ENCODE results near the gene FAM110C.

GRCh38 chr2:36318-36717 lies 10.0 kb downstream of the FAM110C start:
- TF ChIP-seq, protein P1, sequence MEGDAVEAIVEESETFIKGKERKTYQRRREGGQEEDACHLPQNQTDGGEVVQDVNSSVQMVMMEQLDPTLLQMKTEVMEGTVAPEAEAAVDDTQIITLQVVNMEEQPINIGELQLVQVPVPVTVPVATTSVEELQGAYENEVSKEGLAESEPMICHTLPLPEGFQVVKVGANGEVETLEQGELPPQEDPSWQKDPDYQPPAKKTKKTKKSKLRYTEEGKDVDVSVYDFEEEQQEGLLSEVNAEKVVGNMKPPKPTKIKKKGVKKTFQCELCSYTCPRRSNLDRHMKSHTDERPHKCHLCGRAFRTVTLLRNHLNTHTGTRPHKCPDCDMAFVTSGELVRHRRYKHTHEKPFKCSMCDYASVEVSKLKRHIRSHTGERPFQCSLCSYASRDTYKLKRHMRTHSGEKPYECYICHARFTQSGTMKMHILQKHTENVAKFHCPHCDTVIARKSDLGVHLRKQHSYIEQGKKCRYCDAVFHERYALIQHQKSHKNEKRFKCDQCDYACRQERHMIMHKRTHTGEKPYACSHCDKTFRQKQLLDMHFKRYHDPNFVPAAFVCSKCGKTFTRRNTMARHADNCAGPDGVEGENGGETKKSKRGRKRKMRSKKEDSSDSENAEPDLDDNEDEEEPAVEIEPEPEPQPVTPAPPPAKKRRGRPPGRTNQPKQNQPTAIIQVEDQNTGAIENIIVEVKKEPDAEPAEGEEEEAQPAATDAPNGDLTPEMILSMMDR (IDR thresholded peaks at IDR 0.05) = no peak
- TF ChIP-seq POLR2A (IDR thresholded peaks at IDR 0.05) = no peak

All from esophagus squamous epithelium (tissue), 4 donors.